HL-60 (cell line): Measurements from ENCODE around the gene ETF1.

ENCODE experiments used
- DNase-seq, 2 experiments: peaks; one replicate each; pipeline ENCODE4 v3.0.0-alpha.2; 2010 to 2020; ENCODE audit warnings: low read depth in 1 of 2, low spot score in 1 of 2
- H3K27ac ChIP-seq: fragments of 250-450 bp; sonication (Bioruptor Pico); replicated peaks from 2 replicates; pipeline ENCODE4 v1.5.1; 2020; ENCODE audit warnings: mild to moderate bottlenecking, moderate library complexity
- H3K27me3 ChIP-seq: fragments of 250-450 bp; sonication (Bioruptor Pico); 2 replicates; pipeline ENCODE4 v1.5.1; 2021; ENCODE audit warnings: mild to moderate bottlenecking, moderate library complexity; ENCODE audit not compliant: insufficient read depth, poor library complexity, severe bottlenecking
- H3K4me3 ChIP-seq: replicated peaks from 2 replicates; pipeline ENCODE4 v1.5.1; 2011; ENCODE audit warnings: mild to moderate bottlenecking, control low read depth, low read length; ENCODE audit not compliant: insufficient read depth
- CTCF ChIP-seq: IDR thresholded peaks from one replicate; pipeline ENCODE4 v1.5.1; 2011; ENCODE audit warnings: low read length, control low read depth, inconsistent platforms; ENCODE audit not compliant: insufficient read depth
- GABPA ChIP-seq: IDR thresholded peaks from 2 replicates; pipeline ENCODE4 v1.6.1; 2012; ENCODE audit warnings: low read depth
- POLR2AphosphoS5 ChIP-seq: IDR thresholded peaks from 2 replicates; pipeline ENCODE4 v1.6.1; 2012; ENCODE audit warnings: low read depth
- SPI1 ChIP-seq: IDR thresholded peaks from 2 replicates; pipeline ENCODE4 v1.6.1; 2012; ENCODE audit warnings: low read depth, mild to moderate bottlenecking, borderline replicate concordance
- TF ChIP-seq, protein P1 (sequence below): IDR thresholded peaks from 2 replicates; pipeline ENCODE4 v1.6.1; 2012; ENCODE audit warnings: low read depth; ENCODE audit not compliant: insufficient replicate concordance

ETF1 gene

DNA sequence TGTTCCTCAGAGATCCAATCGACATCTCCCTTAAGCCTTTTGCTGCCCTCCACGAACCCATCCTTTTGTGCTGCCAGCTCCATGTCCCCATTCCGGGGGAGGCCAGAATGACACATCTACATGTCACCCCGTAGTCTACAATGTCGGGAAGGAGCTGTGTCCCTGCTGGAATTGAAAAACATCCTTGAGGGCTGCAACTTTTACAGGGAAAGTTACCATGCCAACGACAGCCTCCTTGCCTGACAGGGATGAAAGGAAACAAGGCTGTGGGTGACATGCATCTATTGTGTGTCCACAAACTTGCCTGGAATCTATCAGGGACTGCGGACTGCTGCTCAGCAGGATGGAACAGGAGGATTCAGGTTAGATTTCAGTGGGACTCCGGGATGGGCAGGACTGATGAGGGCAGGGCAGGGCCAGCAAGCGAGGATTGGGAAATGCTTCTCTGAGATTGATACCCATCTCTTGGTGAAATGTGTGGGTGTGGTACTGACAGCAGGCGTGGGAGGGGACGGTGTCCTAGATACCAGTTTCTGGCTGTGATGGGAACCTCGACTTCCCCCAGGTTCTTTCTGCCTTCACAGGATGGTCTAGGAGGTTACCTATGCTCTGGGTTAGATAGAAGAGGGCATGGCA, 52.3 kb downstream of the ETF1 start:
- no peak overlapping the region for H3K27ac ChIP-seq
- TF ChIP-seq CTCF: no peak
- TF ChIP-seq, protein P1, sequence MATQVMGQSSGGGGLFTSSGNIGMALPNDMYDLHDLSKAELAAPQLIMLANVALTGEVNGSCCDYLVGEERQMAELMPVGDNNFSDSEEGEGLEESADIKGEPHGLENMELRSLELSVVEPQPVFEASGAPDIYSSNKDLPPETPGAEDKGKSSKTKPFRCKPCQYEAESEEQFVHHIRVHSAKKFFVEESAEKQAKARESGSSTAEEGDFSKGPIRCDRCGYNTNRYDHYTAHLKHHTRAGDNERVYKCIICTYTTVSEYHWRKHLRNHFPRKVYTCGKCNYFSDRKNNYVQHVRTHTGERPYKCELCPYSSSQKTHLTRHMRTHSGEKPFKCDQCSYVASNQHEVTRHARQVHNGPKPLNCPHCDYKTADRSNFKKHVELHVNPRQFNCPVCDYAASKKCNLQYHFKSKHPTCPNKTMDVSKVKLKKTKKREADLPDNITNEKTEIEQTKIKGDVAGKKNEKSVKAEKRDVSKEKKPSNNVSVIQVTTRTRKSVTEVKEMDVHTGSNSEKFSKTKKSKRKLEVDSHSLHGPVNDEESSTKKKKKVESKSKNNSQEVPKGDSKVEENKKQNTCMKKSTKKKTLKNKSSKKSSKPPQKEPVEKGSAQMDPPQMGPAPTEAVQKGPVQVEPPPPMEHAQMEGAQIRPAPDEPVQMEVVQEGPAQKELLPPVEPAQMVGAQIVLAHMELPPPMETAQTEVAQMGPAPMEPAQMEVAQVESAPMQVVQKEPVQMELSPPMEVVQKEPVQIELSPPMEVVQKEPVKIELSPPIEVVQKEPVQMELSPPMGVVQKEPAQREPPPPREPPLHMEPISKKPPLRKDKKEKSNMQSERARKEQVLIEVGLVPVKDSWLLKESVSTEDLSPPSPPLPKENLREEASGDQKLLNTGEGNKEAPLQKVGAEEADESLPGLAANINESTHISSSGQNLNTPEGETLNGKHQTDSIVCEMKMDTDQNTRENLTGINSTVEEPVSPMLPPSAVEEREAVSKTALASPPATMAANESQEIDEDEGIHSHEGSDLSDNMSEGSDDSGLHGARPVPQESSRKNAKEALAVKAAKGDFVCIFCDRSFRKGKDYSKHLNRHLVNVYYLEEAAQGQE: no peak
- no peak for TF ChIP-seq SPI1
- no peak for TF ChIP-seq GABPA
- TF ChIP-seq POLR2AphosphoS5: no peak
- no peak overlapping the region for H3K4me3 ChIP-seq
- no peaks in the 10 kb centered on the region for H3K27me3 ChIP-seq
- no peak for DNase-seq

DNA sequence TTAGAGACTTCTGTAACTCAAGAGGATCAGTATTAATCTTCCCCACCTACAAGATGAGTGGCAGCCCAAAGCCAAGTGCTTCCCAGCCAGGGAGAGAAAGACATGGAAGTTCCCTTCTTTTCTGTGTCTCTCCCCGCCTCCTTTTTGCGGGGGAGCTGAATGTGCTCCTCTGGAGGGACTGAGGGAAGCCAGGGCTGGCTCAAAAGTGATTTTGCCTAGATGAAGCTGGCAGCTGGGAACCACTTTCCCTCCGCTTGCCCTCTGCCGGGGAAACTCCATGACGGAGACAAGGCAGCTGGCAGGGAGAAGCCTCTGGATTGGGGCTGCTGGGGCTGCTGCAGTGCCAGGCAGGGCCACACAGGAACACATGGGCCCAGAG, 53.4 kb downstream of the ETF1 start:
- Histone ChIP-seq H3K27ac (no peak overlapping the region), H3K27me3 (no peaks in the 10 kb centered on the region), H3K4me3 (no peak overlapping the region)
- no peak for DNase-seq
- TF ChIP-seq CTCF: no peak
- TF ChIP-seq SPI1: no peak
- TF ChIP-seq POLR2AphosphoS5: no peak
- TF ChIP-seq, protein P1: no peak
- TF ChIP-seq GABPA: no peak

DNA sequence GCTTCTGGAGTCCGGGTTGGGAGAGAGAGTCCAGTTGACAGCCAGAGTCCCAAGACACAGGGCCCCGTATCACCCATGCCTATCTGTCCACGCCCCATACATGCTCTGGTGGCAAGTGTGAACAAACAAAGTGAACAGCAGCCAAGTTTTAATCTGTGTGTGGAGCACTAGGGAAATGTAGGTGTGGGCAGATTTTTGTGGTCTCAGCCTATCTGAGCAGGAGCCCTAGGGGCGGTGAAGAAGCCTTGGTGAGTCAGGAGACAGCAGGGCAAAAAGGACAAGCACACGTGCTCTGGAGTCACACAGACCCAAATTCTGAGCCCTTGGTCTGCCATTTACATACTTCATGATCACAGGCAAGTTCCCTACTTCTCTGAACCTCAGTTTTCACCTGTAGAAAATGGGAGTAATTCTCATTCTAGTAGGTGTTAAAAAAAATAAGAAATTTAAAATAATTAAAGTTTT, 54.5 kb downstream of the ETF1 start:
- DNase-seq: no peak
- Histone ChIP-seq H3K27me3 (no peaks in the 10 kb centered on the region), H3K27ac (no peak overlapping the region), H3K4me3 (no peak overlapping the region)
- no peak for TF ChIP-seq GABPA
- TF ChIP-seq CTCF: no peak
- TF ChIP-seq, protein P1: no peak
- no peak for TF ChIP-seq POLR2AphosphoS5
- no peak for TF ChIP-seq SPI1
